WTC11 (cell line): ENCODE data around the gene SMAD7. TPM values are rescaled to one million over a fixed set of nuclear protein-coding genes. Genes with fewer than 3 reads are reported as not detected.

Source experiments
- ATAC-seq: fragments of 200-7000 bp; cut with Tn5 transposase; 2 replicates; pipeline ENCODE4 v1.10.0; 2021; ENCODE audit warnings: mild to moderate bottlenecking, moderate library complexity
- CTCF ChIA-PET: fragments of 300-600 bp; sonication (Branson Sonifier 250); formaldehyde crosslinking; loops from one replicate; lab custom pipeline; 2021; ENCODE audit warnings: antibody characterized with exemption; lab: Charles Lee
- POLR2A ChIA-PET: fragments of 350-600 bp; sonication (Branson Sonifier 250); formaldehyde crosslinking; loops from one replicate; lab custom pipeline; 2021; ENCODE audit warnings: antibody characterized with exemption; lab: Charles Lee
- DNase-seq: peaks from one replicate; pipeline ENCODE4 v3.0.0; 2021; ENCODE audit warnings: low spot score
- H3K27ac Mint-ChIP-seq: 2 replicates; pipeline ENCODE4 v1.8.0; 2021; ENCODE audit warnings: mixed read lengths
- H3K27me3 Mint-ChIP-seq: 2 replicates; pipeline ENCODE4 v1.8.0; 2021; ENCODE audit warnings: low read depth, mild to moderate bottlenecking, moderate library complexity, mixed read lengths
- H3K36me3 Mint-ChIP-seq: 2 replicates; pipeline ENCODE4 v1.8.0; 2021; ENCODE audit warnings: mixed read lengths
- H3K4me1 Mint-ChIP-seq: 2 replicates; pipeline ENCODE4 v1.8.0; 2022; ENCODE audit warnings: mixed read lengths
- H3K4me3 Mint-ChIP-seq: 2 replicates; pipeline ENCODE4 v1.8.0; 2021; ENCODE audit warnings: mild to moderate bottlenecking, moderate library complexity, mixed read lengths
- H3K9me3 Mint-ChIP-seq: 2 replicates; pipeline ENCODE4 v1.8.0; 2021; ENCODE audit warnings: mixed read lengths
- ARID4B ChIP-seq: sonication (generic); formaldehyde crosslinking; IDR thresholded peaks from 2 replicates; pipeline ENCODE4 v1.8.0; 2023; ENCODE audit warnings: missing genetic modification reagents, mild to moderate bottlenecking, borderline replicate concordance
- ATF3 ChIP-seq: sonication (generic); formaldehyde crosslinking; conservative IDR thresholded peaks from 2 replicates; pipeline ENCODE4 v1.8.1; 2022; ENCODE audit warnings: mild to moderate bottlenecking, missing genetic modification reagents
- CBFB ChIP-seq: sonication (generic); formaldehyde crosslinking; IDR thresholded peaks from 2 replicates; pipeline ENCODE4 v1.8.1; 2022; ENCODE audit warnings: mild to moderate bottlenecking, low read depth, missing genetic modification reagents
- EMX1 ChIP-seq: fragments of 250-450 bp; sonication (Bioruptor Pico); IDR thresholded peaks from 2 replicates; pipeline ENCODE4 v1.8.0; 2021; ENCODE audit warnings: mild to moderate bottlenecking
- FOXP4 ChIP-seq: sonication (generic); formaldehyde crosslinking; IDR thresholded peaks from 2 replicates; pipeline ENCODE4 v1.8.0; 2022; ENCODE audit warnings: mild to moderate bottlenecking, missing genetic modification reagents
- IRF1 ChIP-seq: sonication (generic); formaldehyde crosslinking; IDR thresholded peaks from 2 replicates; pipeline ENCODE4 v1.8.0; 2023; ENCODE audit warnings: missing genetic modification reagents
- MLX ChIP-seq: sonication (generic); formaldehyde crosslinking; IDR thresholded peaks from 2 replicates; pipeline ENCODE4 v1.8.1; 2023; ENCODE audit warnings: mild to moderate bottlenecking, missing genetic modification reagents, moderate library complexity
- MXD4 ChIP-seq: fragments of 250-450 bp; sonication (Bioruptor Pico); IDR thresholded peaks from 2 replicates; pipeline ENCODE4 v1.8.0; 2021; ENCODE audit warnings: mild to moderate bottlenecking, moderate library complexity, borderline replicate concordance
- NFE2L1 ChIP-seq: sonication (generic); formaldehyde crosslinking; IDR thresholded peaks from 2 replicates; pipeline ENCODE4 v1.8.1; 2023; ENCODE audit warnings: missing genetic modification reagents
- TP53 ChIP-seq: sonication (generic); formaldehyde crosslinking; IDR thresholded peaks from 2 replicates; pipeline ENCODE4 v1.8.1; 2023; ENCODE audit warnings: mild to moderate bottlenecking, missing genetic modification reagents
- ZBTB43 ChIP-seq: sonication (generic); formaldehyde crosslinking; IDR thresholded peaks from 2 replicates; pipeline ENCODE4 v1.8.1; 2023; ENCODE audit warnings: mild to moderate bottlenecking, missing genetic modification reagents
- ZNF121 ChIP-seq: sonication (generic); formaldehyde crosslinking; IDR thresholded peaks from 2 replicates; pipeline ENCODE4 v1.8.0; 2023; ENCODE audit warnings: missing genetic modification reagents
- ZNF138 ChIP-seq: sonication (generic); formaldehyde crosslinking; conservative IDR thresholded peaks from 2 replicates; pipeline ENCODE4 v1.8.1; 2022; ENCODE audit warnings: mild to moderate bottlenecking, moderate library complexity, missing genetic modification reagents
- ZNF317 ChIP-seq: sonication (generic); formaldehyde crosslinking; IDR thresholded peaks from 2 replicates; pipeline ENCODE4 v1.8.1; 2023; ENCODE audit warnings: low read depth, mild to moderate bottlenecking, moderate library complexity, missing genetic modification reagents, borderline replicate concordance
- ZNF425 ChIP-seq: fragments of 250-450 bp; sonication (Bioruptor Pico); conservative IDR thresholded peaks from 2 replicates; pipeline ENCODE4 v1.9.0; 2021; ENCODE audit warnings: mild to moderate bottlenecking
- ZNF512 ChIP-seq: sonication (generic); formaldehyde crosslinking; IDR thresholded peaks from 2 replicates; pipeline ENCODE4 v1.8.1; 2022; ENCODE audit warnings: missing genetic modification reagents, borderline replicate concordance
- total RNA-seq: library from RNA; stranded (reverse); gene quantifications from 3 replicates; pipeline ENCODE4 v1.2.3, GENCODE V29; 2021

Gene SMAD7
- total RNA-seq, 1 experiment from 2014 or later = 44.7 TPM

GRCh38 chr18:48886520-48887293, 64.1 kb downstream of the SMAD7 start (continued):
- TF ChIP-seq IRF1 (CRISPR knock-in tag) = no peak
- no peak for TF ChIP-seq MLX (CRISPR knock-in tag)
- no peak for TF ChIP-seq ZNF317
- no peak for TF ChIP-seq CBFB (CRISPR knock-in tag)

- Mint-ChIP-seq H3K27me3 (peaks cover 4% of the 10 kb centered on the region; the same call in 1 of the 2 replicates), H3K36me3 (no peaks in the 10 kb centered on the region), H3K4me3 (no peak overlapping the region), H3K9me3 (peaks cover 5% of the 10 kb centered on the region; the same call in 1 of the 2 replicates), H3K4me1 (peaks cover 27% of the 10 kb centered on the region), H3K27ac (no peak overlapping the region)
- no peak for DNase-seq
- CTCF ChIA-PET = no interaction called here
- POLR2A ChIA-PET = no interaction called here
- ATAC-seq = no peak
- TF ChIP-seq FOXP4 (CRISPR knock-in tag) = no peak
- no peak for TF ChIP-seq TP53 (CRISPR knock-in tag)
- TF ChIP-seq ZBTB43 (CRISPR knock-in tag) = no peak
- TF ChIP-seq ATF3 (CRISPR knock-in tag) = no peak
- TF ChIP-seq ARID4B (CRISPR knock-in tag) = no peak
- no peak for TF ChIP-seq ZNF425 (CRISPR knock-in tag)
- TF ChIP-seq EMX1 (CRISPR knock-in tag) = no peak
- TF ChIP-seq ZNF138 (CRISPR knock-in tag) = no peak
- no peak for TF ChIP-seq NFE2L1 (CRISPR knock-in tag)
- no peak for TF ChIP-seq ZNF121
- no peak for TF ChIP-seq MXD4 (CRISPR knock-in tag)
- TF ChIP-seq ZNF512 (CRISPR knock-in tag) = no peak
Observed at GRCh38 chr18:48885924-48886400, 64.8 kb downstream of the SMAD7 start.
